Calu3 (cell line): ENCODE data around the gene ASTN2. TPM values are rescaled to one million over a fixed set of nuclear protein-coding genes. Genes with fewer than 3 reads are reported as not detected.

Experiments
- BruUV-seq: library from RNA; stranded (reverse); fragments of 400-500 nt; replicated peaks from 2 replicates; lab custom pipeline; 2021; lab: Mats Ljungman, UMichigan
- CTCF ChIA-PET: fragments of 300-600 bp; sonication (Branson Sonifier 250); formaldehyde crosslinking; loops from one replicate; lab custom pipeline; 2022; ENCODE audit warnings: antibody characterized with exemption; lab: Charles Lee
- DNase-seq: peaks from one replicate; pipeline ENCODE4 v3.0.0; 2022
- H3K27ac Mint-ChIP-seq: one replicate; pipeline ENCODE4 v1.8.0; 2022; ENCODE audit warnings: mixed read lengths; ENCODE audit not compliant: unreplicated experiment
- H3K27me3 Mint-ChIP-seq: one replicate; pipeline ENCODE4 v1.8.0; 2022; ENCODE audit warnings: mixed read lengths; ENCODE audit not compliant: unreplicated experiment
- H3K36me3 Mint-ChIP-seq: one replicate; pipeline ENCODE4 v1.8.0; 2022; ENCODE audit warnings: mild to moderate bottlenecking, moderate library complexity, mixed read lengths; ENCODE audit not compliant: insufficient read depth, unreplicated experiment
- H3K4me1 Mint-ChIP-seq: one replicate; pipeline ENCODE4 v1.8.0; 2022; ENCODE audit warnings: mild to moderate bottlenecking, low read depth, mixed read lengths; ENCODE audit not compliant: unreplicated experiment
- H3K4me3 Mint-ChIP-seq: one replicate; pipeline ENCODE4 v1.8.0; 2022; ENCODE audit warnings: mild to moderate bottlenecking, low read depth, moderate library complexity, mixed read lengths; ENCODE audit not compliant: unreplicated experiment
- H3K9me3 Mint-ChIP-seq: one replicate; pipeline ENCODE4 v1.8.0; 2022; ENCODE audit warnings: low read depth, mixed read lengths; ENCODE audit not compliant: unreplicated experiment
- CTCF ChIP-seq: fragments of 200-600 bp; IDR thresholded peaks from one replicate; pipeline ENCODE4 v1.8.0; 2022; ENCODE audit warnings: antibody characterized with exemption; ENCODE audit not compliant: unreplicated experiment
- intact Hi-C: fragments of 100-400 bp; cut with micrococcal nuclease; formaldehyde crosslinking; loops from one replicate; pipeline ENCODE4 v1.10.0; 2022; ENCODE audit not compliant: unreplicated experiment
- total RNA-seq: library from RNA; stranded (reverse); gene quantifications from 2 replicates; pipeline ENCODE4 v1.2.3, GENCODE V29; 2022

ASTN2 gene
- total RNA-seq, 1 experiment from 2014 or later = 1.7 TPM

GRCh38 chr9:117153021-117153420, 261.8 kb downstream of the ASTN2 start:
- peaks cover 10% of the 10 kb centered on the region for H3K9me3 Mint-ChIP-seq
- no TSS peak for BruUV-seq
- no peak overlapping the region for H3K27ac Mint-ChIP-seq
- no peaks in the 10 kb centered on the region for H3K36me3 Mint-ChIP-seq
- no peaks in the 10 kb centered on the region for H3K27me3 Mint-ChIP-seq
- intact Hi-C loops = no loop called here
- CTCF ChIA-PET = no interaction called here
- no peak overlapping the region for H3K4me3 Mint-ChIP-seq
- no peaks in the 10 kb centered on the region for H3K4me1 Mint-ChIP-seq
- TF ChIP-seq CTCF = no peak
- no peak for DNase-seq

GRCh38 chr9:117151716-117152115, 263.1 kb downstream of the ASTN2 start:
- Mint-ChIP-seq H3K4me3 (no peak overlapping the region), H3K4me1 (no peaks in the 10 kb centered on the region), H3K9me3 (peaks cover 10% of the 10 kb centered on the region), H3K36me3 (no peaks in the 10 kb centered on the region), H3K27me3 (no peaks in the 10 kb centered on the region), H3K27ac (no peak overlapping the region)
- no peak for TF ChIP-seq CTCF
- no peak for DNase-seq
- intact Hi-C loops = no loop called here
- CTCF ChIA-PET = no interaction called here
- no TSS peak for BruUV-seq

- TF ChIP-seq CTCF = no peak
- no peak overlapping the region for H3K27ac Mint-ChIP-seq
- H3K4me3 Mint-ChIP-seq = no peak overlapping the region
- H3K36me3 Mint-ChIP-seq = no peaks in the 10 kb centered on the region
- peaks cover 13% of the 10 kb centered on the region for H3K9me3 Mint-ChIP-seq
- BruUV-seq = no TSS peak
- intact Hi-C loops = no loop called here
- DNase-seq = no peak
- no peaks in the 10 kb centered on the region for H3K4me1 Mint-ChIP-seq
- CTCF ChIA-PET = no interaction called here
- H3K27me3 Mint-ChIP-seq = no peaks in the 10 kb centered on the region
Observed at GRCh38 chr9:117149996-117150395, 264.9 kb downstream of the ASTN2 start.

GRCh38 chr9:117145811-117146490, 268.9 kb downstream of the ASTN2 start:
- intact Hi-C loops = no loop called here
- BruUV-seq = no TSS peak
- CTCF ChIA-PET = interaction anchor here (0.7 kb wide), 1 partner anchor 451 kb away, joined by 3 read pairs; no protein-coding TSS in a partner anchor

More at GRCh38 chr9:117145811-117146490, 268.9 kb downstream of the ASTN2 start:
- H3K9me3 Mint-ChIP-seq = peaks cover 10% of the 10 kb centered on the region
- TF ChIP-seq CTCF = no peak
- H3K27ac Mint-ChIP-seq = no peak overlapping the region
- no peak for DNase-seq
- no peaks in the 10 kb centered on the region for H3K36me3 Mint-ChIP-seq
- no peaks in the 10 kb centered on the region for H3K4me1 Mint-ChIP-seq
- no peaks in the 10 kb centered on the region for H3K27me3 Mint-ChIP-seq
- H3K4me3 Mint-ChIP-seq = no peak overlapping the region
